ENCODE results near the gene BCLAF3. TPM values are rescaled to one million over a fixed set of nuclear protein-coding genes. Genes with fewer than 3 reads are reported as not detected.

Gene BCLAF3
- total and polyA plus RNA-seq, 2 donors (not counting 3 experiments of a cell fraction or from before 2014, with no cell fraction given) = 5.0 to 5.1 TPM

DNA sequence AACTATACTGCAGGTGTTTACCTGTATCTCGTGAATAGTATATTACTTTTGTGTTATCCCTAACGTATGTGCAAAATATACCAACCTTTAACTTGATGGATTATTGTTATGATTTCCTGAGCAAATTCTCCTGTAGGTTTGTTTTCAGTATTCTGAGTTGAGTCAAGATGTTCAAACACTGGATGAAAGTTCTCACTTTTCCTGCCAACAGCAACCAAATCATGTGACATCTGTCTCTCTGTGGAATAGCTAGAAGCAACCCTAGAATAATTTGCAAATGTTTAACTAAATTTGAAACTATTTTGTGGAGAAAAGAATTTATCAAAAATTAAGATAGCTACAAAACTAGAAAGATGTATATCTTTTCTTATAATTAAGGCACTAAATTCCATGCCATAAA lies 35.6 kb downstream of the BCLAF3 start:
- POLR2A ChIA-PET = no interaction called here
- intact Hi-C loops (cut with micrococcal nuclease) = no loop called here

More for the DNA sequence above, 35.6 kb downstream of the BCLAF3 start:
- Histone ChIP-seq H3K79me2 (ENCODE audit: control insufficient read depth, insufficient read depth, low read length) (no peaks in the 10 kb centered on the region), H3K4me1 (ENCODE audit: control insufficient read depth, extremely low read depth, insufficient read depth, low read length) (no peaks in the 10 kb centered on the region), H4K20me1 (replicated peaks; ENCODE audit: control insufficient read depth, extremely low read depth, insufficient read depth, low read length) (no peaks in the 10 kb centered on the region), H3K9ac (replicated peaks; ENCODE audit: extremely low read depth, insufficient read depth, low read length) (no peak overlapping the region), H3K36me3 (ENCODE audit: control insufficient read depth in 2 of 2, extremely low read depth in 1 of 2, insufficient read depth in 2 of 2, low read length in 2 of 2) (no peaks in the 10 kb centered on the region), H3K27me3 (ENCODE audit: control insufficient read depth in 2 of 2, insufficient read depth in 2 of 2, low read length in 2 of 2) (no peaks in the 10 kb centered on the region), H2AFZ (ENCODE audit: low read depth, low read length) (no peak overlapping the region), H3K4me2 (ENCODE audit: insufficient read depth, low read length) (no peak overlapping the region), H3K9me3 (replicated peaks; ENCODE audit: control insufficient read depth, insufficient read depth, low read length) (no peaks in the 10 kb centered on the region), H3K9me1 (replicated peaks; ENCODE audit: control insufficient read depth, extremely low read depth, insufficient read depth, low read length) (no peaks in the 10 kb centered on the region), H3K27ac (ENCODE audit: insufficient read depth, low read depth, low read length) (no peak overlapping the region), H3K4me3 (replicated peaks in 1 of 3; ENCODE audit: insufficient read depth in 1 of 3, low read depth in 1 of 3, low read length in 3 of 3) (no peak overlapping the region)
- TF ChIP-seq, protein P1, sequence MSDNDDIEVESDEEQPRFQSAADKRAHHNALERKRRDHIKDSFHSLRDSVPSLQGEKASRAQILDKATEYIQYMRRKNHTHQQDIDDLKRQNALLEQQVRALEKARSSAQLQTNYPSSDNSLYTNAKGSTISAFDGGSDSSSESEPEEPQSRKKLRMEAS (IDR thresholded peaks at IDR 0.05; ENCODE audit: insufficient read depth, insufficient read length) = no peak
- TF ChIP-seq, protein P2, sequence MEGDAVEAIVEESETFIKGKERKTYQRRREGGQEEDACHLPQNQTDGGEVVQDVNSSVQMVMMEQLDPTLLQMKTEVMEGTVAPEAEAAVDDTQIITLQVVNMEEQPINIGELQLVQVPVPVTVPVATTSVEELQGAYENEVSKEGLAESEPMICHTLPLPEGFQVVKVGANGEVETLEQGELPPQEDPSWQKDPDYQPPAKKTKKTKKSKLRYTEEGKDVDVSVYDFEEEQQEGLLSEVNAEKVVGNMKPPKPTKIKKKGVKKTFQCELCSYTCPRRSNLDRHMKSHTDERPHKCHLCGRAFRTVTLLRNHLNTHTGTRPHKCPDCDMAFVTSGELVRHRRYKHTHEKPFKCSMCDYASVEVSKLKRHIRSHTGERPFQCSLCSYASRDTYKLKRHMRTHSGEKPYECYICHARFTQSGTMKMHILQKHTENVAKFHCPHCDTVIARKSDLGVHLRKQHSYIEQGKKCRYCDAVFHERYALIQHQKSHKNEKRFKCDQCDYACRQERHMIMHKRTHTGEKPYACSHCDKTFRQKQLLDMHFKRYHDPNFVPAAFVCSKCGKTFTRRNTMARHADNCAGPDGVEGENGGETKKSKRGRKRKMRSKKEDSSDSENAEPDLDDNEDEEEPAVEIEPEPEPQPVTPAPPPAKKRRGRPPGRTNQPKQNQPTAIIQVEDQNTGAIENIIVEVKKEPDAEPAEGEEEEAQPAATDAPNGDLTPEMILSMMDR (IDR thresholded peaks at IDR 0.05; ENCODE audit: extremely low read depth in 1 of 2, insufficient read depth in 1 of 2, low read depth in 1 of 2, low read length in 2 of 2) = no peak
- TF ChIP-seq JUN (IDR thresholded peaks at IDR 0.05; ENCODE audit: borderline replicate concordance, insufficient read depth, insufficient read length, low read depth) = no peak
- no peak for TF ChIP-seq EZH2 (IDR thresholded peaks at IDR 0.05; ENCODE audit: borderline replicate concordance, low read depth, low read length, severe bottlenecking)
- TF ChIP-seq FOS (IDR thresholded peaks at IDR 0.05; ENCODE audit: borderline replicate concordance, insufficient read depth, low read length) = no peak
- no peak for TF ChIP-seq POLR2AphosphoS5 (IDR thresholded peaks at IDR 0.05; ENCODE audit: insufficient read depth, low read depth, low read length)
- no peak for TF ChIP-seq POLR2A (IDR thresholded peaks at IDR 0.05; ENCODE audit: low read depth, low read length)
- TF ChIP-seq GATA2 (IDR thresholded peaks at IDR 0.05; ENCODE audit: insufficient read depth, insufficient read length, low read depth, low read length) = no peak
- TF ChIP-seq MYC (IDR thresholded peaks at IDR 0.05; ENCODE audit: low read depth, low read length) = no peak
- CTCF ChIA-PET = interaction anchor here (0.6 kb wide), 1 partner anchor 290 kb away, joined by 4 read pairs; no protein-coding TSS in a partner anchor
- DNase-seq (ENCODE audit: low read depth, low spot score) (no peak), FAIRE-seq (no peak)
- dilution Hi-C loops (cut with MboI; ENCODE audit: extremely low pct_ligation_motif_present, low sequenced_read_pairs) = no loop called here
- no TSS peak for BruUV-seq (replicated peaks)
